Endodermal cell (in vitro differentiated cells): ENCODE measurements around the gene COG3. TPM values are rescaled to one million over a fixed set of nuclear protein-coding genes. Genes with fewer than 3 reads are reported as not detected.

ENCODE experiments used
- DNase-seq: peaks from one replicate; pipeline ENCODE4 v3.0.0-alpha.2; 2017
- H3K27ac ChIP-seq: 2 replicates; pipeline ENCODE4 v1.5.1; 2013; ENCODE audit warnings: mild to moderate bottlenecking, low read depth, low read length, moderate library complexity
- H3K27me3 ChIP-seq: 2 replicates; pipeline ENCODE4 v1.6.1; 2013; ENCODE audit warnings: mild to moderate bottlenecking, low read length, moderate library complexity; ENCODE audit not compliant: insufficient read depth, control insufficient read depth, poor library complexity, severe bottlenecking
- H3K36me3 ChIP-seq: 2 replicates; pipeline ENCODE4 v1.7.0; 2013; ENCODE audit warnings: mild to moderate bottlenecking, low read length, moderate library complexity; ENCODE audit not compliant: control insufficient read depth, insufficient read depth
- H3K4me1 ChIP-seq: one replicate; pipeline ENCODE4 v1.7.0; 2013; ENCODE audit warnings: low read length; ENCODE audit not compliant: control insufficient read depth, insufficient read depth
- H3K4me3 ChIP-seq: 2 replicates; pipeline ENCODE4 v1.5.1; 2013; ENCODE audit warnings: mild to moderate bottlenecking, low read length, moderate library complexity
- H3K9ac ChIP-seq: 2 replicates; pipeline ENCODE4 v1.6.1; 2013; ENCODE audit warnings: mild to moderate bottlenecking, low read length, moderate library complexity; ENCODE audit not compliant: poor library complexity, severe bottlenecking; ENCODE audit errors: extremely low read depth
- H3K9me3 ChIP-seq: 2 replicates; pipeline ENCODE4 v1.6.1; 2013; ENCODE audit warnings: mild to moderate bottlenecking, low read length, moderate library complexity; ENCODE audit not compliant: control insufficient read depth
- H3K27ac Mint-ChIP-seq: 2 replicates; pipeline ENCODE4 v1.8.0; 2020; ENCODE audit warnings: mixed read lengths
- H3K27me3 Mint-ChIP-seq: 2 replicates; pipeline ENCODE4 v1.8.0; 2021; ENCODE audit warnings: mild to moderate bottlenecking, mixed read lengths; ENCODE audit not compliant: insufficient read depth
- H3K36me3 Mint-ChIP-seq: 2 replicates; pipeline ENCODE4 v1.8.0; 2020; ENCODE audit warnings: low read depth, mixed read lengths
- H3K4me1 Mint-ChIP-seq: 2 replicates; pipeline ENCODE4 v1.8.0; 2020; ENCODE audit warnings: mixed read lengths
- H3K4me3 Mint-ChIP-seq: 2 replicates; pipeline ENCODE4 v1.8.0; 2020; ENCODE audit warnings: mild to moderate bottlenecking, moderate library complexity, mixed read lengths
- H3K9me3 Mint-ChIP-seq: 2 replicates; pipeline ENCODE4 v1.8.0; 2020; ENCODE audit warnings: mild to moderate bottlenecking, mixed read lengths
- WGBS, 2 experiments: methylation state at CpG; one replicate each; pipeline versions ENCODE4 v1.1.5 to v1.1.7; 2013; ENCODE audit warnings: missing lambda C conversion rate in 2 of 2, mixed read lengths in 1 of 2; ENCODE audit not compliant: insufficient coverage in 1 of 2, insufficient read length in 1 of 2; 5-methylcytosine and 5-hydroxymethylcytosine counted together
- total RNA-seq, 2 donors: library from RNA; stranded (reverse); fragmentation: NEBNext Ultra II Directional in 1 of 2; extraction: Animal tissue kit (Norgen Biotek cat#: 25700) in 1 of 2; gene quantifications; 2 replicates in 1 of 2; 3 replicates in 1 of 2; pipeline ENCODE4 v1.2.1, GENCODE V29; 2021
- TF ChIP-seq, protein P1 (sequence below): fragments of 200-600 bp; sonication (generic); conservative IDR thresholded peaks from 2 replicates; pipeline ENCODE4 v1.5.0; 2021; ENCODE audit warnings: antibody characterized with exemption, mild to moderate bottlenecking

COG3 gene
- total RNA-seq, 2 donors from 2014 or later: 21.8 to 23.8 TPM

DNA sequence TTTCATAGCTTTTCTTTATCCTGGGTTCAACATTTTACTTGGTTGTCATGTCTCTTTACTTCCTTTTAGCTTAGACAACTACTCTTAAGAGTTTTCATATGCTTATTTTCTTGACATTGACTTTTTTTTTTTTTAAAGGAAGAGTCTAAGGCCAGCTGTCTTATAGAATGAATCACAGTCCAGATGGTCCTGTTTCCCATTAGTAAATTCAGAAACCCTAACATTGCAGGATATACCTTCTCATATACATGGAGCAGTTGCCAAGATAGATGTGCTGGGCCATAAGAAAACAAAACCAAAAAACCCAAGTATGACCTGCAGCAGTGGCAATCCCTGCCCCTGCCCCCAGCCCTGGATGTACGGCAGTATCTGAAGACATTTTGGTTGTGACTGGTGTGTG is 72.8 kb downstream of the COG3 start:
- no peaks in the 10 kb centered on the region for H3K27me3 ChIP-seq
- peaks cover 6% of the 10 kb centered on the region for H3K4me1 ChIP-seq
- no peak for DNase-seq
- H3K27ac Mint-ChIP-seq: no peak overlapping the region
- H3K4me3 ChIP-seq: no peak overlapping the region
- peaks cover 46% of the 10 kb centered on the region for H3K36me3 ChIP-seq
- WGBS, 2 experiments: 95 to 100% methylated on average over 1 of the region's 1 CpG
- H3K9me3 Mint-ChIP-seq: no peaks in the 10 kb centered on the region
- no peaks in the 10 kb centered on the region for H3K4me1 Mint-ChIP-seq
- no peaks in the 10 kb centered on the region for H3K27me3 Mint-ChIP-seq
- no peak overlapping the region for H3K9ac ChIP-seq
- peaks cover 17% of the 10 kb centered on the region for H3K36me3 Mint-ChIP-seq
- TF ChIP-seq, protein P1, sequence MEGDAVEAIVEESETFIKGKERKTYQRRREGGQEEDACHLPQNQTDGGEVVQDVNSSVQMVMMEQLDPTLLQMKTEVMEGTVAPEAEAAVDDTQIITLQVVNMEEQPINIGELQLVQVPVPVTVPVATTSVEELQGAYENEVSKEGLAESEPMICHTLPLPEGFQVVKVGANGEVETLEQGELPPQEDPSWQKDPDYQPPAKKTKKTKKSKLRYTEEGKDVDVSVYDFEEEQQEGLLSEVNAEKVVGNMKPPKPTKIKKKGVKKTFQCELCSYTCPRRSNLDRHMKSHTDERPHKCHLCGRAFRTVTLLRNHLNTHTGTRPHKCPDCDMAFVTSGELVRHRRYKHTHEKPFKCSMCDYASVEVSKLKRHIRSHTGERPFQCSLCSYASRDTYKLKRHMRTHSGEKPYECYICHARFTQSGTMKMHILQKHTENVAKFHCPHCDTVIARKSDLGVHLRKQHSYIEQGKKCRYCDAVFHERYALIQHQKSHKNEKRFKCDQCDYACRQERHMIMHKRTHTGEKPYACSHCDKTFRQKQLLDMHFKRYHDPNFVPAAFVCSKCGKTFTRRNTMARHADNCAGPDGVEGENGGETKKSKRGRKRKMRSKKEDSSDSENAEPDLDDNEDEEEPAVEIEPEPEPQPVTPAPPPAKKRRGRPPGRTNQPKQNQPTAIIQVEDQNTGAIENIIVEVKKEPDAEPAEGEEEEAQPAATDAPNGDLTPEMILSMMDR: no peak
- no peak overlapping the region for H3K4me3 Mint-ChIP-seq
- H3K27ac ChIP-seq: no peak overlapping the region
- H3K9me3 ChIP-seq: no peaks in the 10 kb centered on the region

DNA sequence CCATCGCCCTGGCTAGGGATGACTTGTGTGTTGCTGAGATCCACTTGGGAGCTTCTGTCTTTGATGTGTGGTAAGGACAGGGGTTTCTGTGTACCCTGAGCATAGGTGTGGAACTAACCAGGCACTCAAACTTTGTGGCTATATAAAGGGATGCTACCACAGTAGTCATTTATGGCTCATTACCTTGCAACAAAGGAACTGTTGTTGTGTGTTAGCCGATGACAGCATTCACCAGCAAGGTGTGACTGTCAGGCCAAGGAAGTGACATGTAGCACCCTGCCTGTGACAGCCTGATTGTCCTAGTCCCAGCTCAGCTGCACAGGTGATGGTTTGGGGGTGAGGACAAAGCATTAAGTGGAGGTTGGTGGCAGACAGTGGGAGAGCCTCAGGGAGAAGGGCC is 73.6 kb downstream of the COG3 start:
- H3K27me3 ChIP-seq: no peaks in the 10 kb centered on the region
- no peak for DNase-seq
- peaks cover 10% of the 10 kb centered on the region for H3K36me3 Mint-ChIP-seq
- no peak overlapping the region for H3K27ac ChIP-seq
- TF ChIP-seq, protein P1: no peak
- no peaks in the 10 kb centered on the region for H3K27me3 Mint-ChIP-seq
- H3K4me1 ChIP-seq: peaks cover 6% of the 10 kb centered on the region
- H3K9ac ChIP-seq: no peak overlapping the region
- no peak overlapping the region for H3K4me3 ChIP-seq
- no peak overlapping the region for H3K4me3 Mint-ChIP-seq
- H3K36me3 ChIP-seq: peaks cover 38% of the 10 kb centered on the region
- no peaks in the 10 kb centered on the region for H3K9me3 ChIP-seq
- 72 to 73% methylated on average over 1 to 2 of the region's 2 CpGs for WGBS, 2 experiments
- no peaks in the 10 kb centered on the region for H3K4me1 Mint-ChIP-seq
- H3K9me3 Mint-ChIP-seq: no peaks in the 10 kb centered on the region
- H3K27ac Mint-ChIP-seq: no peak overlapping the region

DNA sequence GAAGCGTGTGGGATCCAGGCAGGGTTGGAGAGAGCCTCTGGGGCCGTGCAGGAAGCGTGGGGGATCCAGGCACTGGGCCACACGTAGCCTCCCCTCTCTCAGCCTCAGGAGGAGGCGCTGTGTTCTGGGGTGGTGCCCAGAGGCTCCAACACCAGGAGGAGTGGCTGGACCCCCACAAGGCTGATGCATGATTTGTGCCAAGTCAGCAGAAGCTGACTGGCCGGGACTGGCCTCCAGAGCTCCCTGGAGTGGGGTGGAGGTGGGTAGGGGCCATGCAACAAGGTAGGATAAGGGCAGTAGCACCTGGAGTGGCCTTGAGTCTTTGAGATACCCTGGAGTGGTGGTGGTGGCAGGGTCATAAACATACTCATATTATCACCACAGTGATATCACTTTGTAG is 75.5 kb downstream of the COG3 start:
- TF ChIP-seq, protein P1: no peak
- 94% methylated on average over 6 of the region's 6 CpGs; no CpG with 5 or more reads in 1 of the 2 experiments for WGBS, 2 experiments
- Histone ChIP-seq H3K36me3 (peaks cover 19% of the 10 kb centered on the region), H3K9me3 (no peaks in the 10 kb centered on the region), H3K9ac (no peak overlapping the region), H3K4me1 (peaks cover 6% of the 10 kb centered on the region), H3K27ac (no peak overlapping the region), H3K27me3 (no peaks in the 10 kb centered on the region), H3K4me3 (no peak overlapping the region)
- no peak for DNase-seq
- H3K9me3 Mint-ChIP-seq: no peaks in the 10 kb centered on the region
- H3K27me3 Mint-ChIP-seq: no peaks in the 10 kb centered on the region
- H3K36me3 Mint-ChIP-seq: no peaks in the 10 kb centered on the region
- H3K27ac Mint-ChIP-seq: no peak overlapping the region
- no peak overlapping the region for H3K4me3 Mint-ChIP-seq
- H3K4me1 Mint-ChIP-seq: no peaks in the 10 kb centered on the region
